ENCODE measurements around the gene LANCL2. TPM values are rescaled to one million over a fixed set of nuclear protein-coding genes. Genes with fewer than 3 reads are reported as not detected.

Gene LANCL2
- total and polyA plus RNA-seq, 2 of the 4 experiments (the other 2 are of a cell fraction), result 11.7 to 17.9 TPM

- no peak overlapping the region for H4K5ac ChIP-seq (ENCODE audit: low read depth, low read length)
- no peak overlapping the region for H3K4me3 ChIP-seq (ENCODE audit: insufficient read depth, low read depth, low read length)
- H4K20me1 ChIP-seq (ENCODE audit: insufficient read depth, low read length), result no peaks in the 10 kb centered on the region
- no peak overlapping the region for H3K14ac ChIP-seq (replicated peaks; ENCODE audit: low read depth, low read length)
- no peaks in the 10 kb centered on the region for H3K36me3 ChIP-seq (ENCODE audit: control insufficient read depth, insufficient read depth, low read length)
- no peak overlapping the region for H3K9ac ChIP-seq (ENCODE audit: low read depth, low read length)
- DNase-seq (no peak), ATAC-seq (ENCODE audit: low read depth) (no peak)
- H4K91ac ChIP-seq (ENCODE audit: insufficient read depth, low read depth, low read length), result no peak overlapping the region
- no peak overlapping the region for H3K4ac ChIP-seq (ENCODE audit: low read depth, low read length)
- WGBS, 2 experiments (ENCODE audit: extremely low coverage in 2 of 2, insufficient read length in 1 of 2), result no CpG with 5 or more reads among the region's 5 CpGs
- H3K18ac ChIP-seq (ENCODE audit: low read depth, low read length), result no peak overlapping the region
- H2BK15ac ChIP-seq (ENCODE audit: low read depth, low read length), result no peak overlapping the region
- intact Hi-C loops (cut with micrococcal nuclease), result no loop called here
- in situ Hi-C loops (cut with MboI; ENCODE audit: low sequenced_read_pairs), result no loop called here
- no peaks in the 10 kb centered on the region for H3K9me1 ChIP-seq (ENCODE audit: insufficient read depth, low read length)
- H2AK5ac ChIP-seq (ENCODE audit: low read depth, low read length), result no peak overlapping the region
- no peak overlapping the region for H3K4me2 ChIP-seq (ENCODE audit: low read depth, low read length)
- no peak overlapping the region for H3K56ac ChIP-seq (ENCODE audit: extremely low read depth, insufficient read depth, low read length)
- H2BK20ac ChIP-seq (ENCODE audit: low read depth, low read length), result no peak overlapping the region
- H3K27ac ChIP-seq (ENCODE audit: insufficient read depth, low read length), result no peak overlapping the region
- H3K9me3 ChIP-seq (ENCODE audit: control insufficient read depth, insufficient read depth, low read length), result no peaks in the 10 kb centered on the region
- no peak overlapping the region for H4K8ac ChIP-seq (ENCODE audit: low read depth in 2 of 2, low read length in 2 of 2)
- no peak overlapping the region for H2BK120ac ChIP-seq (ENCODE audit: low read depth, low read length)
- no TSS peak for BruUV-seq (replicated peaks)
- H2BK5ac ChIP-seq (ENCODE audit: low read depth, low read length, poor library complexity, severe bottlenecking), result no peak overlapping the region
- no peak overlapping the region for H3K23ac ChIP-seq (ENCODE audit: low read depth, low read length)
- dilution Hi-C loops (cut with HindIII; ENCODE audit: low sequenced_read_pairs, unreplicated experiment), result no loop called here
- ChIA-PET CTCF (interaction anchor here (0.6 kb wide), 1 partner anchor 16 kb away, joined by 3 read pairs; no protein-coding TSS in a partner anchor), POLR2A (ENCODE audit: unreplicated experiment) (no interaction called here)
- no peak overlapping the region for H2AK9ac ChIP-seq (replicated peaks; ENCODE audit: low read depth, low read length, poor library complexity)
- H3K4me1 ChIP-seq (ENCODE audit: control insufficient read depth, insufficient read depth, low read length), result no peaks in the 10 kb centered on the region
- no peaks in the 10 kb centered on the region for H3K79me1 ChIP-seq (ENCODE audit: low read depth in 1 of 2, low read length in 2 of 2)
- no peak overlapping the region for H2AFZ ChIP-seq (replicated peaks; ENCODE audit: low read length, poor library complexity)
- H3K27me3 ChIP-seq (ENCODE audit: control insufficient read depth, insufficient read depth, low read length), result peaks cover 35% of the 10 kb centered on the region
- no peak for TF ChIP-seq RCOR1 (IDR thresholded peaks at IDR 0.05; ENCODE audit: insufficient replicate concordance, low read length)
- TF ChIP-seq MAFK (IDR thresholded peaks at IDR 0.05; ENCODE audit: low read depth, low read length), result no peak
- no peak for TF ChIP-seq USF2 (IDR thresholded peaks at IDR 0.05; ENCODE audit: low read depth, low read length)
- no peak for TF ChIP-seq SMC3 (IDR thresholded peaks at IDR 0.05; ENCODE audit: low read depth, low read length)
- TF ChIP-seq BHLHE40 (IDR thresholded peaks at IDR 0.05; ENCODE audit: low read depth, low read length), result no peak
- TF ChIP-seq MAZ (IDR thresholded peaks at IDR 0.05; ENCODE audit: borderline replicate concordance, low read depth, low read length), result no peak
- no peak for TF ChIP-seq NFE2L2 (IDR thresholded peaks at IDR 0.05; ENCODE audit: low read depth, low read length)
- TF ChIP-seq ELK1 (IDR thresholded peaks at IDR 0.05; ENCODE audit: borderline replicate concordance, low read depth, low read length), result no peak
- TF ChIP-seq MXI1 (IDR thresholded peaks at IDR 0.05; ENCODE audit: borderline replicate concordance, low read depth, low read length), result no peak
- no peak for TF ChIP-seq RAD21 (IDR thresholded peaks at IDR 0.05; ENCODE audit: low read length)
- no peak for TF ChIP-seq RFX5 (IDR thresholded peaks at IDR 0.05; ENCODE audit: low read depth, low read length)
- no peak for TF ChIP-seq FOS (IDR thresholded peaks at IDR 0.05; ENCODE audit: low read depth, low read length)
- no peak for TF ChIP-seq POLR2A (IDR thresholded peaks at IDR 0.05; ENCODE audit: low read depth, low read length)
- TF ChIP-seq CEBPB (IDR thresholded peaks at IDR 0.05; ENCODE audit: low read depth, low read length), result no peak
- TF ChIP-seq CTCF (conservative IDR thresholded peaks at IDR 0.05; ENCODE audit: low read depth, low read length), result no peak
- no peak for TF ChIP-seq CHD1 (IDR thresholded peaks at IDR 0.05; ENCODE audit: low read depth, low read length)
These were observed 30.0 kb upstream of the LANCL2 start for GRCh38 chr7:55335151-55335550.

Data from IMR-90 (cell line).